AG09309 (cell line): ENCODE results near the gene KRT15.

Source experiments
- DNase-seq: peaks from one replicate; pipeline ENCODE4 v3.0.0-alpha.2; 2010; ENCODE audit warnings: low read depth
- H3K4me3 ChIP-seq: 2 replicates; pipeline ENCODE4 v1.5.1; 2011; ENCODE audit warnings: mild to moderate bottlenecking, low read depth, low read length, moderate library complexity; ENCODE audit not compliant: control insufficient read depth
- TF ChIP-seq, protein P1 (sequence below): IDR thresholded peaks from 2 replicates; pipeline ENCODE4 v1.5.1; 2011; ENCODE audit warnings: mild to moderate bottlenecking, low read depth, low read length, inconsistent platforms; ENCODE audit not compliant: insufficient read depth, control insufficient read depth; ENCODE audit errors: missing control alignments

The KRT15 gene

GRCh38 chr17:41539071-41539492, 20.4 kb upstream of the KRT15 start:
- H3K4me3 ChIP-seq: no peak overlapping the region
- no peak for DNase-seq
- TF ChIP-seq, protein P1, sequence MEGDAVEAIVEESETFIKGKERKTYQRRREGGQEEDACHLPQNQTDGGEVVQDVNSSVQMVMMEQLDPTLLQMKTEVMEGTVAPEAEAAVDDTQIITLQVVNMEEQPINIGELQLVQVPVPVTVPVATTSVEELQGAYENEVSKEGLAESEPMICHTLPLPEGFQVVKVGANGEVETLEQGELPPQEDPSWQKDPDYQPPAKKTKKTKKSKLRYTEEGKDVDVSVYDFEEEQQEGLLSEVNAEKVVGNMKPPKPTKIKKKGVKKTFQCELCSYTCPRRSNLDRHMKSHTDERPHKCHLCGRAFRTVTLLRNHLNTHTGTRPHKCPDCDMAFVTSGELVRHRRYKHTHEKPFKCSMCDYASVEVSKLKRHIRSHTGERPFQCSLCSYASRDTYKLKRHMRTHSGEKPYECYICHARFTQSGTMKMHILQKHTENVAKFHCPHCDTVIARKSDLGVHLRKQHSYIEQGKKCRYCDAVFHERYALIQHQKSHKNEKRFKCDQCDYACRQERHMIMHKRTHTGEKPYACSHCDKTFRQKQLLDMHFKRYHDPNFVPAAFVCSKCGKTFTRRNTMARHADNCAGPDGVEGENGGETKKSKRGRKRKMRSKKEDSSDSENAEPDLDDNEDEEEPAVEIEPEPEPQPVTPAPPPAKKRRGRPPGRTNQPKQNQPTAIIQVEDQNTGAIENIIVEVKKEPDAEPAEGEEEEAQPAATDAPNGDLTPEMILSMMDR: no peak

DNA sequence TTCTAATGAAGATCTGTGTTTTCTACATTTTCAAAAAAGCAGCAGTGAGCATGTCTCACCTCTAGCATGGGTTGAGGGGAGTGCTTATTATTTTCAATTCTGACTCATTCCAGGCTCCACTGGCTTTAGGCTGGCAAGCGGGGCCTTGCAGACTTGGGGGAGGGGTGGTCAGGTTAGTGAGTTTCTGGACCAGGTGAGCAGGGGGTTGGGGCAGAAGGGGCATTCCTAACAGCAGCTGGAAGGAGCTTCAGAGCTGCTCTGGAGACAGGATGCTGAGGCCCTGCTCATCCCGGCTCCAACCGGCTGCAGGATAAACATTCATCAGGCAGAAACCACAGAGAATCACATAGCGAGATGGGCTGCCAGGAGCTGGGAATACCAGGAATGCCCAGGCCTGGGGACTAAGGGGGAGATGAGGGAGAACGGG, 19.9 kb upstream of the KRT15 start:
- TF ChIP-seq, protein P1: no peak
- H3K4me3 ChIP-seq: no peak overlapping the region
- DNase-seq: no peak

- no peak for DNase-seq
- no peak overlapping the region for H3K4me3 ChIP-seq
- TF ChIP-seq, protein P1: no peak
Measured at GRCh38 chr17:41537990-41538389, 19.3 kb upstream of the KRT15 start.

DNA sequence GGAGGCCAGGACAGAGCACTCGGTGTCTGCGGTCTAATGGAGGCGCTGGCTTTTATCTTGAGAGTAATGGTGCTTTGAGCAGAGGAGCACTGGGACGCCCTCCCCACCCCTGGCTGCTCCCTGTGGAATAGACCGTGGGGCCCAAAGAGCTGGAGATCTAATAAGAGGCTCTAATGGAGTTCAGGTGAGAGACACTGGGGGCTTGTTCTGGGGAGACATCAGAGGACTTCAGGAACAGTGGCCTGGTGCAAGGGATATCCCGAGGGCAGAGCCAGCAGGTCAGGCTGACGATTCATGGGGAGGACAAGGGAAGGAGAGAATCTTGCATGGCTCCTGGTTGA, 18.9 kb upstream of the KRT15 start:
- no peak overlapping the region for H3K4me3 ChIP-seq
- DNase-seq: no peak
- TF ChIP-seq, protein P1: no peak

DNA sequence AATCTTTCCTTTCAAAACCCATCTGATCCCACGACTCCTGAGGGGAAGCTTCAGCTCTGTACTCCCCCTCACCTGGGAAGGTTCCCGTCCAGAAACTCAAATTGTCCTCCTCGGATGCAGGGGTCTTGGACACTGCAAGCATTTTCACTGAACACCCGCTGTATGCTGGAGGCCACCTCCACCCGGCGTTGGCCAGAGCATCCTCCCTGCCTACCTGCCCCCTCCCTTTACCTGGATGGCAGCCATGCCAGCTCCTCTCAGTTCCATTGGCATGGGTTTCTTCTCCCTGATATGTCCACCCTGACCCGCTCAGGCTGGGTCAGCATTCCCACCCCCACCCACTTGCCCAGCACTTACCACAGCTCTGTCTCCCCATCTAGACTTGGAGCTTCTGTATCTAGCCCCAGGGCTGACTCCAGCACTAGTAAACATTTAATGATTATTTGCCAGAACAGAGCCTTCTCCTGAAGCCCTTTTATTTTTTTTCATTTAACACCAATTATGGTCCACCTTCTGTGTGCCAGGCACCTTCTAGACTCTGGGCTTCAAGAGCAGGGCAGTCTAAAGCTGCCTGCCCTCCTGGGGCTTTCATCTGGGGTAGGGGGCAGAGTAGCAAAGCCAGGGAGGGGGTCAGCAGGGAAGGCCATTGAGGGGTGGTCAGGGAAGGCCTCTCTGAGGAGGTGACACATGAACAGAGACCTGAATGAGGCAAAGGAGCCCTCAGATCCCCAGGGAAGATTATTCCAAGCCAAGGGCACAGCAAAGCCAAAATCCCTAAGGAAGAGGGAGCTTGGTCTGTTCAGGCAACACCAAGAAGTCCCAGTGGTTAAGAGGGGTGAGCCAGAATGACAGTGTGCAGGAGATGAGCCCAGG, 18.3 kb upstream of the KRT15 start:
- H3K4me3 ChIP-seq: no peak overlapping the region
- DNase-seq: no peak
- TF ChIP-seq, protein P1: no peak

- H3K4me3 ChIP-seq: no peak overlapping the region
- TF ChIP-seq, protein P1: no peak
- no peak for DNase-seq
Measured at GRCh38 chr17:41535764-41536481, 17.2 kb upstream of the KRT15 start.
